Measurements from ENCODE around the gene CASKIN2. TPM values are rescaled to one million over a fixed set of nuclear protein-coding genes. Genes with fewer than 3 reads are reported as not detected.
A peak's percentile ranks its signal among the peaks of the same experiment; 100 is the strongest.

CASKIN2 gene
- total and polyA plus RNA-seq, 2 of the 4 experiments (the other 2 are of a cell fraction), result 2.9 to 6.9 TPM

DNA sequence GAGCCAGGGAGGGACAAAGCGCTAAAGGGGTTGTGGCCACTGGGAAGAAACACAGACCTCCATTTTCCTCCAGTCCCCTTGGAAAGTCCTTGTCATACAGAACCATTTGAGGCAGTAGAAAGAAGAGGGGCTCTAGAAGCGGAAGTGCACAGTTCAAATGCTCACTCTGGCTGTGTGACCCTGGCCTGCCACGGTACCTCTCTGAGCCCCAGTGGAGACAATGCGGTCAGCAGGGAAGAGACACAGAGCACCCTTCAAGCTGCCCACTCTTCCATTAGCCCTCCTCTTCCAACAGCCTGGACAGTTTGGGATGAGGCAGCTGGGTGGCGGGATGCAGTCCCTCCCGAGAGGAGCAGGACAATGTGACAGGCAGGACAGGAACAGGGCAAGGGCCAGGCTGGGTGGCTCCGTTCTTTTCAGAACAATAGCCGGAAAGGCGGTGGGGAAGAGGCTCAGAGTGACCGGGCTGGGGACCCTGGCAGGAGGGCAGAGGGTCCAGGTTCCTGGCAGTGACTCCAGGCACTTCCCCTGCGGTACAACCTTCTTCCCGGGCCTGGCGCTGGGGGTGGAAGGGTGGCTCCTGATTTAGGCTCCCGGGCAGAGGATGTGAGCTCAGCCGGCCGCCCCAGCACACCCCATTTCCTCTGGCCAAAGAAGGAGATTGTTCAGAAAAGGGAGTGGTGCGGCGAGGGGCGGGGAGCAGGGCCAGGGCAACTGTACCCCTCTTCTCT is 5.6 kb downstream of the CASKIN2 start:
- Histone ChIP-seq H3K9me3 (ENCODE audit: control insufficient read depth, insufficient read depth, low read length) (no peaks in the 10 kb centered on the region), H3K18ac (ENCODE audit: low read depth, low read length) (no peak overlapping the region), H4K20me1 (ENCODE audit: insufficient read depth, low read length) (peaks cover 32% of the 10 kb centered on the region), H3K4me1 (ENCODE audit: control insufficient read depth, insufficient read depth, low read length) (peaks cover 11% of the 10 kb centered on the region), H3K4ac (ENCODE audit: low read depth, low read length) (no peak overlapping the region), H2AFZ (replicated peaks; ENCODE audit: low read length, poor library complexity) (no peak overlapping the region), H3K4me3 (ENCODE audit: insufficient read depth, low read depth, low read length) (no peak overlapping the region), H3K36me3 (ENCODE audit: control insufficient read depth, insufficient read depth, low read length) (peaks cover 33% of the 10 kb centered on the region), H2BK15ac (ENCODE audit: low read depth, low read length) (no peak overlapping the region), H3K27me3 (ENCODE audit: control insufficient read depth, insufficient read depth, low read length) (no peaks in the 10 kb centered on the region), H3K4me2 (ENCODE audit: low read depth, low read length) (no peak overlapping the region), H3K79me1 (ENCODE audit: low read depth in 1 of 2, low read length in 2 of 2) (peaks cover 28 to 62% of the 10 kb centered on the region in 2 experiments), H3K56ac (ENCODE audit: extremely low read depth, insufficient read depth, low read length) (no peak overlapping the region), H2AK9ac (replicated peaks; ENCODE audit: low read depth, low read length, poor library complexity) (peak overlapping the region; percentile 40), H3K14ac (replicated peaks; ENCODE audit: low read depth, low read length) (no peak overlapping the region), H2AK5ac (ENCODE audit: low read depth, low read length) (no peak overlapping the region), H3K9ac (ENCODE audit: low read depth, low read length) (no peak overlapping the region), H4K8ac (ENCODE audit: low read depth in 2 of 2, low read length in 2 of 2) (no peak overlapping the region), H2BK120ac (ENCODE audit: low read depth, low read length) (no peak overlapping the region), H3K23ac (ENCODE audit: low read depth, low read length) (no peak overlapping the region), H2BK20ac (ENCODE audit: low read depth, low read length) (no peak overlapping the region), H3K27ac (ENCODE audit: insufficient read depth, low read length) (no peak overlapping the region), H2BK5ac (ENCODE audit: low read depth, low read length, poor library complexity, severe bottlenecking) (no peak overlapping the region), H4K5ac (ENCODE audit: low read depth, low read length) (no peak overlapping the region), H3K9me1 (ENCODE audit: insufficient read depth, low read length) (peaks cover 9% of the 10 kb centered on the region; the same call in 1 of the 2 replicates), H4K91ac (ENCODE audit: insufficient read depth, low read depth, low read length) (no peak overlapping the region)
- ChIA-PET POLR2A (ENCODE audit: unreplicated experiment) (no interaction called here), CTCF (interaction anchor here (0.6 kb wide), 1 partner anchor 282 kb away, joined by 3 read pairs; no protein-coding TSS in a partner anchor)
- 81% methylated on average over 3 of the region's 19 CpGs; no CpG with 5 or more reads in 1 of the 2 experiments for WGBS, 2 experiments (ENCODE audit: extremely low coverage in 2 of 2, insufficient read length in 1 of 2)
- no TSS peak for BruUV-seq (replicated peaks)
- intact Hi-C loops (cut with micrococcal nuclease), result loop anchor here (10.0 kb wide), 1 partner anchor 235 kb away; the partner anchor contains the start of gene MIF4GD
- in situ Hi-C loops (cut with MboI; ENCODE audit: low sequenced_read_pairs), result loop anchor here (5.0 kb wide), 1 partner anchor 82 kb away; no protein-coding TSS in a partner anchor
- dilution Hi-C loops (cut with HindIII; ENCODE audit: low sequenced_read_pairs, unreplicated experiment), result no loop called here
- no peak for ATAC-seq (ENCODE audit: low read depth)
- DNase-seq, result no peak
- TF ChIP-seq, protein P1, sequence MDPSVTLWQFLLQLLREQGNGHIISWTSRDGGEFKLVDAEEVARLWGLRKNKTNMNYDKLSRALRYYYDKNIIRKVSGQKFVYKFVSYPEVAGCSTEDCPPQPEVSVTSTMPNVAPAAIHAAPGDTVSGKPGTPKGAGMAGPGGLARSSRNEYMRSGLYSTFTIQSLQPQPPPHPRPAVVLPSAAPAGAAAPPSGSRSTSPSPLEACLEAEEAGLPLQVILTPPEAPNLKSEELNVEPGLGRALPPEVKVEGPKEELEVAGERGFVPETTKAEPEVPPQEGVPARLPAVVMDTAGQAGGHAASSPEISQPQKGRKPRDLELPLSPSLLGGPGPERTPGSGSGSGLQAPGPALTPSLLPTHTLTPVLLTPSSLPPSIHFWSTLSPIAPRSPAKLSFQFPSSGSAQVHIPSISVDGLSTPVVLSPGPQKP (IDR thresholded peaks at IDR 0.05; ENCODE audit: borderline replicate concordance, low read depth, low read length), result no peak
- no peak for TF ChIP-seq CTCF (conservative IDR thresholded peaks at IDR 0.05; ENCODE audit: low read depth, low read length)
- TF ChIP-seq CEBPB (IDR thresholded peaks at IDR 0.05; ENCODE audit: low read depth, low read length), result no peak
- TF ChIP-seq RCOR1 (IDR thresholded peaks at IDR 0.05; ENCODE audit: insufficient replicate concordance, low read length), result no peak
- no peak for TF ChIP-seq FOS (IDR thresholded peaks at IDR 0.05; ENCODE audit: low read depth, low read length)
- no peak for TF ChIP-seq MAFK (IDR thresholded peaks at IDR 0.05; ENCODE audit: low read depth, low read length)
- TF ChIP-seq SMC3 (IDR thresholded peaks at IDR 0.05; ENCODE audit: low read depth, low read length), result no peak
- TF ChIP-seq MXI1 (IDR thresholded peaks at IDR 0.05; ENCODE audit: borderline replicate concordance, low read depth, low read length), result no peak
- TF ChIP-seq RFX5 (IDR thresholded peaks at IDR 0.05; ENCODE audit: low read depth, low read length), result no peak
- TF ChIP-seq, protein P2, sequence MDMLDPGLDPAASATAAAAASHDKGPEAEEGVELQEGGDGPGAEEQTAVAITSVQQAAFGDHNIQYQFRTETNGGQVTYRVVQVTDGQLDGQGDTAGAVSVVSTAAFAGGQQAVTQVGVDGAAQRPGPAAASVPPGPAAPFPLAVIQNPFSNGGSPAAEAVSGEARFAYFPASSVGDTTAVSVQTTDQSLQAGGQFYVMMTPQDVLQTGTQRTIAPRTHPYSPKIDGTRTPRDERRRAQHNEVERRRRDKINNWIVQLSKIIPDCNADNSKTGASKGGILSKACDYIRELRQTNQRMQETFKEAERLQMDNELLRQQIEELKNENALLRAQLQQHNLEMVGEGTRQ (IDR thresholded peaks at IDR 0.05; ENCODE audit: low read depth, low read length), result no peak
- no peak for TF ChIP-seq NFE2L2 (IDR thresholded peaks at IDR 0.05; ENCODE audit: low read depth, low read length)
- TF ChIP-seq RAD21 (IDR thresholded peaks at IDR 0.05; ENCODE audit: low read length), result no peak
- no peak for TF ChIP-seq CHD1 (IDR thresholded peaks at IDR 0.05; ENCODE audit: low read depth, low read length)
- TF ChIP-seq MAZ (IDR thresholded peaks at IDR 0.05; ENCODE audit: borderline replicate concordance, low read depth, low read length), result no peak

All from IMR-90 (cell line).